HepG2 (cell line): ENCODE results near the gene AKT2. TPM values are rescaled to one million over a fixed set of nuclear protein-coding genes. Genes with fewer than 3 reads are reported as not detected.

ENCODE experiments used
- ATF7-NPFF ChIP-seq: sonication (generic); formaldehyde crosslinking; IDR thresholded peaks from 2 replicates; pipeline ENCODE4 v1.8.1; 2023; ENCODE audit warnings: mild to moderate bottlenecking, low read depth, missing genetic modification reagents, moderate library complexity
- GATAD2A ChIP-seq: IDR thresholded peaks from 2 replicates; pipeline ENCODE4 v1.6.1; 2016
- GTF3A ChIP-seq: sonication (generic); formaldehyde crosslinking; conservative IDR thresholded peaks from 2 replicates; pipeline ENCODE4 v1.4.0; 2020; ENCODE audit warnings: mild to moderate bottlenecking, missing genetic modification reagents
- HMGA1 ChIP-seq: sonication (generic); formaldehyde crosslinking; conservative IDR thresholded peaks from 2 replicates; pipeline ENCODE4 v1.4.0; 2020; ENCODE audit warnings: missing genetic modification reagents
- MBNL3 ChIP-seq: fragments of 250-450 bp; sonication (Bioruptor Pico); conservative IDR thresholded peaks from 2 replicates; pipeline ENCODE4 v1.8.0; 2022; ENCODE audit warnings: mild to moderate bottlenecking, inconsistent platforms
- PHF21A ChIP-seq: sonication (generic); formaldehyde crosslinking; IDR thresholded peaks from 2 replicates; pipeline ENCODE4 v1.5.0; 2020; ENCODE audit warnings: mild to moderate bottlenecking, missing genetic modification reagents
- SIX1 ChIP-seq: sonication (generic); formaldehyde crosslinking; IDR thresholded peaks from 2 replicates; pipeline ENCODE4 v1.4.0; 2020; ENCODE audit warnings: missing genetic modification reagents, borderline replicate concordance
- SMAD3 ChIP-seq: sonication (generic); formaldehyde crosslinking; IDR thresholded peaks from 2 replicates; pipeline ENCODE4 v1.4.0; 2020; ENCODE audit warnings: missing genetic modification reagents
- ZKSCAN1 ChIP-seq: fragments of 150-350 bp; IDR thresholded peaks from 2 replicates; pipeline ENCODE4 v1.6.1; 2014; ENCODE audit warnings: low read length
- ZNF235 ChIP-seq: sonication (generic); formaldehyde crosslinking; IDR thresholded peaks from 2 replicates; pipeline ENCODE4 v1.8.1; 2023; ENCODE audit warnings: mild to moderate bottlenecking, missing genetic modification reagents, borderline replicate concordance
- ZNF274 ChIP-seq: sonication (generic); formaldehyde crosslinking; IDR thresholded peaks from 2 replicates; pipeline ENCODE4 v1.5.1; 2020; ENCODE audit warnings: mild to moderate bottlenecking, missing genetic modification reagents
- ZNF468 ChIP-seq: sonication (generic); formaldehyde crosslinking; IDR thresholded peaks from 2 replicates; pipeline ENCODE4 v1.8.0; 2022; ENCODE audit warnings: mild to moderate bottlenecking, moderate library complexity, missing genetic modification reagents
- ZNF557 ChIP-seq: sonication (generic); formaldehyde crosslinking; IDR thresholded peaks from 2 replicates; pipeline ENCODE4 v1.4.0; 2020; ENCODE audit warnings: missing genetic modification reagents
- ZNF644 ChIP-seq: IDR thresholded peaks from 2 replicates; pipeline ENCODE4 v1.6.1; 2016; ENCODE audit warnings: low read depth
- ZNF678 ChIP-seq: sonication (generic); formaldehyde crosslinking; IDR thresholded peaks from 2 replicates; pipeline ENCODE4 v1.4.0; 2020; ENCODE audit warnings: mild to moderate bottlenecking, missing genetic modification reagents
- ZNF709 ChIP-seq: sonication (generic); formaldehyde crosslinking; IDR thresholded peaks from 2 replicates; pipeline ENCODE4 v1.5.0; 2020; ENCODE audit warnings: mild to moderate bottlenecking, missing genetic modification reagents
- polyA plus RNA-seq, 8 experiments: library from polyadenylated mRNA; depleted of rRNA in 3 of 8; stranded (reverse) in 7 of 8; unstranded in 1 of 8; fragments of >200 nt; fragmentation: Illumina TruSeq in 4 of 8; extraction: Trizol in 4 of 8; gene quantifications; 2 replicates each; pipeline versions ENCODE4 v1.2.1 to v1.2.3, GENCODE V29; 2011 to 2016; ENCODE audit warnings: low read depth in 4 of 8, missing spikeins in 1 of 8, mixed read lengths in 1 of 8; ENCODE audit not compliant: insufficient read depth in 1 of 8
- total RNA-seq, 5 experiments: library from RNA; depleted of rRNA; stranded (reverse); fragments of >200 nt; fragmentation: Illumina TruSeq; extraction: Trizol; gene quantifications; 2 replicates each; pipeline ENCODE4 v1.2.3, GENCODE V29; 2016; ENCODE audit warnings: low read depth in 1 of 5
- TF ChIP-seq, protein P1 (sequence below): sonication (generic); formaldehyde crosslinking; IDR thresholded peaks from 2 replicates; pipeline ENCODE4 v1.5.0; 2020; ENCODE audit warnings: missing genetic modification reagents
- TF ChIP-seq, protein P2 (sequence below): sonication (generic); formaldehyde crosslinking; conservative IDR thresholded peaks from 2 replicates; pipeline ENCODE4 v1.4.0; 2020; ENCODE audit warnings: missing genetic modification reagents
- TF ChIP-seq, protein P3 (sequence below): sonication (generic); formaldehyde crosslinking; IDR thresholded peaks from 2 replicates; pipeline ENCODE4 v1.4.0; 2020; ENCODE audit warnings: mild to moderate bottlenecking, missing genetic modification reagents
- TF ChIP-seq, protein P4 (sequence below): sonication (generic); formaldehyde crosslinking; IDR thresholded peaks from 2 replicates; pipeline ENCODE4 v1.5.1; 2020; ENCODE audit warnings: mild to moderate bottlenecking, missing genetic modification reagents, borderline replicate concordance
- TF ChIP-seq, protein P5 (sequence below): sonication (generic); formaldehyde crosslinking; IDR thresholded peaks from 2 replicates; pipeline ENCODE4 v1.8.0; 2023; ENCODE audit warnings: mild to moderate bottlenecking, missing genetic modification reagents

Gene AKT2
- total and polyA plus RNA-seq, 2 of the 13 experiments (the other 11 are each of a cell fraction or from before 2014, with no cell fraction given), result 82.1 to 173 TPM

DNA sequence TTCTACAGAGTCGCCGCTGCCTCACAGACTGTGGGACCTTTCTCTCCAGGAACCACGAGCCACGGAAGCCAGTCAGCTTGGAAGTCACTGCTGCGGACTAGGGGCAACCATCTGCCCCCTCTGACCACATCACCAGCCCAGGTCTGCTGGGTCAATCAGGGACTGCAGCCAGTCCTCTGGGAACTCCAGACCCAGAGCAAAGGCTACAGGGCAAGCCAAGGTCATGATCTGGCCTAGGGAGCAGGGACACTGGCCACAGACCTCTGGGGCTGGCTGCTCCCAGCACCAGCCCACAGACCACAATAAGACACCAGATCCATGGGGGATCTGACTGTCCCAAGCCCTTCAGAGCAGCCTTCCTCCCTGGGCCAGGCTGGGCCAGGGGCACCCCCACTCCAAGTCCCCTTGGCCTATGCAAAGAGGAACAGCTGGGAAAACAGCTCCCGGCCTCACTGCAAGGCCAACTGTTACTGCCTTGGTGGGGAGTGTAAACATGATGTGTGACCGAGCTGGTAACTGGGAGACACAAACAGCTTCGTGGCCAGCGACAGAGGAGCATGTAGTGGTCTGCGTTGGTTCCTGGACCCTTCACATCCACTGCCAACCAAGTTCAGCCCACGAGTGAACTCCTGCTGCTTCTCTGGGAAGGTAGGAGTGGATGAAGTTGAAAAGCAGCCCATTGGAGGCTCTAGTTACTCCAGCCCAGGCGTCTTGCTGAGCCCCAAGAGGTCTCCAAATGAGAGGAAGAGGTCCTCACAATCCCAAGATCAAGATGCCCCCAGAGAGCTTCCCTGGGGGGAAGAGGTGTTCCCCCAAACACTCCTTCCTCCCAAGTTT is 1.5 kb downstream of the AKT2 start (continued):
- no peak for TF ChIP-seq ZNF468 (CRISPR knock-in tag)
- peak; percentile 58; the same call in 1 of the 2 replicates for TF ChIP-seq ZNF274 (CRISPR knock-in tag)
- TF ChIP-seq SIX1 (CRISPR knock-in tag), result no peak
- TF ChIP-seq PHF21A (CRISPR knock-in tag), result 0 out of 2 replicates have a peak, but pooled peaks have one; percentile 56
- TF ChIP-seq, protein P1, sequence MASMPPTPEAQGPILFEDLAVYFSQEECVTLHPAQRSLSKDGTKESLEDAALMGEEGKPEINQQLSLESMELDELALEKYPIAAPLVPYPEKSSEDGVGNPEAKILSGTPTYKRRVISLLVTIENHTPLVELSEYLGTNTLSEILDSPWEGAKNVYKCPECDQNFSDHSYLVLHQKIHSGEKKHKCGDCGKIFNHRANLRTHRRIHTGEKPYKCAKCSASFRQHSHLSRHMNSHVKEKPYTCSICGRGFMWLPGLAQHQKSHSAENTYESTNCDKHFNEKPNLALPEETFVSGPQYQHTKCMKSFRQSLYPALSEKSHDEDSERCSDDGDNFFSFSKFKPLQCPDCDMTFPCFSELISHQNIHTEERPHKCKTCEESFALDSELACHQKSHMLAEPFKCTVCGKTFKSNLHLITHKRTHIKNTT (CRISPR knock-in tag), result no peak
- TF ChIP-seq ZNF709 (CRISPR knock-in tag), result no peak
- no peak for TF ChIP-seq SMAD3 (CRISPR knock-in tag)
- TF ChIP-seq, protein P2, sequence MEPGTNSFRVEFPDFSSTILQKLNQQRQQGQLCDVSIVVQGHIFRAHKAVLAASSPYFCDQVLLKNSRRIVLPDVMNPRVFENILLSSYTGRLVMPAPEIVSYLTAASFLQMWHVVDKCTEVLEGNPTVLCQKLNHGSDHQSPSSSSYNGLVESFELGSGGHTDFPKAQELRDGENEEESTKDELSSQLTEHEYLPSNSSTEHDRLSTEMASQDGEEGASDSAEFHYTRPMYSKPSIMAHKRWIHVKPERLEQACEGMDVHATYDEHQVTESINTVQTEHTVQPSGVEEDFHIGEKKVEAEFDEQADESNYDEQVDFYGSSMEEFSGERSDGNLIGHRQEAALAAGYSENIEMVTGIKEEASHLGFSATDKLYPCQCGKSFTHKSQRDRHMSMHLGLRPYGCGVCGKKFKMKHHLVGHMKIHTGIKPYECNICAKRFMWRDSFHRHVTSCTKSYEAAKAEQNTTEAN (CRISPR knock-in tag), result no peak
- TF ChIP-seq ZKSCAN1, result no peak
- no peak for TF ChIP-seq ZNF557 (CRISPR knock-in tag)
- TF ChIP-seq ZNF235, result no peak
- TF ChIP-seq ATF7-NPFF (CRISPR knock-in tag), result no peak; the same call in 1 of the 2 replicates
- no peak for TF ChIP-seq HMGA1 (CRISPR knock-in tag)
- TF ChIP-seq ZNF678 (CRISPR knock-in tag), result no peak
- TF ChIP-seq, protein P3, sequence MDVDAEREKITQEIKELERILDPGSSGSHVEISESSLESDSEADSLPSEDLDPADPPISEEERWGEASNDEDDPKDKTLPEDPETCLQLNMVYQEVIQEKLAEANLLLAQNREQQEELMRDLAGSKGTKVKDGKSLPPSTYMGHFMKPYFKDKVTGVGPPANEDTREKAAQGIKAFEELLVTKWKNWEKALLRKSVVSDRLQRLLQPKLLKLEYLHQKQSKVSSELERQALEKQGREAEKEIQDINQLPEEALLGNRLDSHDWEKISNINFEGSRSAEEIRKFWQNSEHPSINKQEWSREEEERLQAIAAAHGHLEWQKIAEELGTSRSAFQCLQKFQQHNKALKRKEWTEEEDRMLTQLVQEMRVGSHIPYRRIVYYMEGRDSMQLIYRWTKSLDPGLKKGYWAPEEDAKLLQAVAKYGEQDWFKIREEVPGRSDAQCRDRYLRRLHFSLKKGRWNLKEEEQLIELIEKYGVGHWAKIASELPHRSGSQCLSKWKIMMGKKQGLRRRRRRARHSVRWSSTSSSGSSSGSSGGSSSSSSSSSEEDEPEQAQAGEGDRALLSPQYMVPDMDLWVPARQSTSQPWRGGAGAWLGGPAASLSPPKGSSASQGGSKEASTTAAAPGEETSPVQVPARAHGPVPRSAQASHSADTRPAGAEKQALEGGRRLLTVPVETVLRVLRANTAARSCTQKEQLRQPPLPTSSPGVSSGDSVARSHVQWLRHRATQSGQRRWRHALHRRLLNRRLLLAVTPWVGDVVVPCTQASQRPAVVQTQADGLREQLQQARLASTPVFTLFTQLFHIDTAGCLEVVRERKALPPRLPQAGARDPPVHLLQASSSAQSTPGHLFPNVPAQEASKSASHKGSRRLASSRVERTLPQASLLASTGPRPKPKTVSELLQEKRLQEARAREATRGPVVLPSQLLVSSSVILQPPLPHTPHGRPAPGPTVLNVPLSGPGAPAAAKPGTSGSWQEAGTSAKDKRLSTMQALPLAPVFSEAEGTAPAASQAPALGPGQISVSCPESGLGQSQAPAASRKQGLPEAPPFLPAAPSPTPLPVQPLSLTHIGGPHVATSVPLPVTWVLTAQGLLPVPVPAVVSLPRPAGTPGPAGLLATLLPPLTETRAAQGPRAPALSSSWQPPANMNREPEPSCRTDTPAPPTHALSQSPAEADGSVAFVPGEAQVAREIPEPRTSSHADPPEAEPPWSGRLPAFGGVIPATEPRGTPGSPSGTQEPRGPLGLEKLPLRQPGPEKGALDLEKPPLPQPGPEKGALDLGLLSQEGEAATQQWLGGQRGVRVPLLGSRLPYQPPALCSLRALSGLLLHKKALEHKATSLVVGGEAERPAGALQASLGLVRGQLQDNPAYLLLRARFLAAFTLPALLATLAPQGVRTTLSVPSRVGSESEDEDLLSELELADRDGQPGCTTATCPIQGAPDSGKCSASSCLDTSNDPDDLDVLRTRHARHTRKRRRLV (CRISPR knock-in tag), result no peak
- TF ChIP-seq, protein P4, sequence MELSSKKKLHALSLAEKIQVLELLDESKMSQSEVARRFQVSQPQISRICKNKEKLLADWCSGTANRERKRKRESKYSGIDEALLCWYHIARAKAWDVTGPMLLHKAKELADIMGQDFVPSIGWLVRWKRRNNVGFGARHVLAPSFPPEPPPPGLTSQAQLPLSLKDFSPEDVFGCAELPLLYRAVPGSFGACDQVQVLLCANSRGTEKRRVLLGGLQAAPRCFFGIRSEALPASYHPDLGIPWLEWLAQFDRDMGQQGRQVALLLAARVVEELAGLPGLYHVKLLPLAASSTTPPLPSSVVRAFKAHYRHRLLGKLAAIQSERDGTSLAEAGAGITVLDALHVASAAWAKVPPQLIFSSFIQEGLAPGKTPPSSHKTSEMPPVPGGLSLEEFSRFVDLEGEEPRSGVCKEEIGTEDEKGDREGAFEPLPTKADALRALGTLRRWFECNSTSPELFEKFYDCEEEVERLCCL (CRISPR knock-in tag), result no peak
- no peak for TF ChIP-seq MBNL3 (CRISPR knock-in tag)
- TF ChIP-seq GTF3A, result no peak
- no peak for TF ChIP-seq ZNF644 (CRISPR knock-in tag)
- peak; percentile 61 for TF ChIP-seq GATAD2A
- TF ChIP-seq, protein P5, sequence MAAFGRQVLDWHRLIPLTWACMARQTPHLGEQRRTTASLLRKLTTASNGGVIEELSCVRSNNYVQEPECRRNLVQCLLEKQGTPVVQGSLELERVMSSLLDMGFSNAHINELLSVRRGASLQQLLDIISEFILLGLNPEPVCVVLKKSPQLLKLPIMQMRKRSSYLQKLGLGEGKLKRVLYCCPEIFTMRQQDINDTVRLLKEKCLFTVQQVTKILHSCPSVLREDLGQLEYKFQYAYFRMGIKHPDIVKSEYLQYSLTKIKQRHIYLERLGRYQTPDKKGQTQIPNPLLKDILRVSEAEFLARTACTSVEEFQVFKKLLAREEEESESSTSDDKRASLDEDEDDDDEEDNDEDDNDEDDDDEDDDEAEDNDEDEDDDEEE (CRISPR knock-in tag), result no peak
